GM12892 (cell line): ENCODE data around the gene COMTD1.
"Not testable (repeated sequence)": the region's sequence is repeated elsewhere in the genome, so short reads cannot be mapped to it uniquely, and the experiment has no call there.

ENCODE experiments used
- DNase-seq: peaks from one replicate; pipeline ENCODE4 v3.0.0; 2011; ENCODE audit not compliant: insufficient read length
- FAIRE-seq: peaks from 2 replicates; lab custom pipeline; 2011; peaks lifted over from hg19 to GRCh38; lab: Jason Lieb, UNC
- POLR2A ChIP-seq: IDR thresholded peaks from 2 replicates; pipeline ENCODE4 v1.6.1; 2011; ENCODE audit warnings: low read depth, low read length, control low read depth
- POLR2AphosphoS5 ChIP-seq: IDR thresholded peaks from 2 replicates; pipeline ENCODE4 v1.6.1; 2011; ENCODE audit warnings: low read depth, low read length, control low read depth
- TAF1 ChIP-seq: IDR thresholded peaks from 2 replicates; pipeline ENCODE4 v1.6.1; 2011; ENCODE audit warnings: low read depth, mild to moderate bottlenecking, control low read depth, low read length, borderline replicate concordance

Gene COMTD1

DNA sequence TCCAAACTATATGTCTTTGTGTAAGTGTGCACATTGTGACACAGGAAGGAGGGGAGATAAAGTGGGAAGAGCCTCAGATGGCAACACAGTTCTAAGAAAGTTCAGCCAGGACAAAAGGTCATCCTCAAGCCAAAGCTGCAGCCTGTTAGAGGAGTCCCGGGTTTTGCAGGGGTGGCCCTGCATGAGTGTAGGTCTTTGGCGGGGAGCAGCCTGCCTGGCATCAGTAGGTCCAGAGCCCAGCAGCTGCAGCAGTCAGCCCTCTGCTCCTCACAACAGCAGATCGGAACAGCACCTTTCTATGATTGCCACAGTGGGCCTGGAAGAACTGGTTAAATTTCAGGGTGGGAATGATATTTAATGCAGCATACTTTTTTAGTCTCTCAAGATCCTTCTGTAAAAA is 38.7 kb downstream of the COMTD1 start:
- FAIRE-seq: no peak
- no peak for TF ChIP-seq POLR2AphosphoS5
- no peak for DNase-seq

- TF ChIP-seq TAF1: no peak
- TF ChIP-seq POLR2AphosphoS5: no peak
- TF ChIP-seq POLR2A: no peak
- DNase-seq (no peak), FAIRE-seq (no peak)
Measured at GRCh38 chr10:75195035-75195763, 40.6 kb downstream of the COMTD1 start.

DNA sequence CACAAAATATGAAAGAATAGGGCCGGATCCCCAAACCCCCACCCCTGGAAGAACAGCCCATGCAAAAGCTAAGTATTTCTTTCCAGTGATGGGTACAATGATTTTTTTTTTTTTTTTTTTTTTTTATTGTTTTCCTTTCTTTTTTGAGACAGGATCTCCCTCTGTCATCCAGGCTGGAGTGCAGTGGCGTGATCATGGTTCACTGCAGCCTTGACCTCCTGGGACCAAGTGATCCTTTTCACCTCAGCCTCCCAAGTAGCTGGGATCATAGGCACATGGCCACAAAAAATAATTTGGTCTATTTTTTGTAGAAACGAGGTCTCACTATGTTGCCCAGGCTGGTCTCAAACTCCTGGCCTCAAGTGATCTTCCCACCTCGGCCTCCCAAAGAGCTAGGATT is 41.1 kb downstream of the COMTD1 start:
- DNase-seq, FAIRE-seq: not testable (repeated sequence)

DNA sequence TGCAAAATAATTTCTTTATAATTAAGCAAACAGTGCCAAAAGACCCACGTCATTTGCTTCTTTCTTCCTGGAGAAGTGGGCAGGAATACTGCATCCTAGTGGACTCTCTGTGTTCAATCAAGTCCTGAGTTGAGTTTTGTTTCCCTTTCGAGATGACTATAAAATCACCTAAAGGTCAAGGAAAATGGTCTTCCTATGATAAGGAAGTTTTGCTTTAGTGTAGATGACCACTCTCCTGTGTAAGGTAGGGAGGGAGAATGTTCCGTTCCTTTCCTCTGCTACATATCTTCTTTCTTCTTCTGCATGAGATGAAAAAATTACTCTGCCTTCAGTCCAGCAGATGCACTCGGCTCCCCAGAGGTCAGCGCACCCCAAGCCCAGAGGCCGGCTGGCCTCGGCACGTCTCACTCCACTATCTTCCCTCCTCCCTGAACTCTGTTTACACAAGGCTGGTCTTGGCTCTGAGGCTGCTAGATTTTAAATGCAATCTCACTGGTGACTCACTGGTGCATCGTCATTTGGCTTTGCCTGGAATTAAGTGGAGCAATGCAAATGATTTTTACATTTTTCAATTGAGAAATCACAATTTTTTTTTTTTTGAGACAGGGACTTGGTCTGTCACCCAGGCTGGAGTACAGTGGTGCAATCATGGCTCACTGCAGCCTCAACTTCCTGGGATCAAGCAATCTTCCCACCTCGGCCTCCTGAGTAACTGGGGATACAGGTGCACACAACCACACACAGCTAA is 43.8 kb downstream of the COMTD1 start:
- FAIRE-seq (no peak), DNase-seq (no peak)
- TF ChIP-seq POLR2A (no peak), TAF1 (no peak), POLR2AphosphoS5 (no peak)

DNA sequence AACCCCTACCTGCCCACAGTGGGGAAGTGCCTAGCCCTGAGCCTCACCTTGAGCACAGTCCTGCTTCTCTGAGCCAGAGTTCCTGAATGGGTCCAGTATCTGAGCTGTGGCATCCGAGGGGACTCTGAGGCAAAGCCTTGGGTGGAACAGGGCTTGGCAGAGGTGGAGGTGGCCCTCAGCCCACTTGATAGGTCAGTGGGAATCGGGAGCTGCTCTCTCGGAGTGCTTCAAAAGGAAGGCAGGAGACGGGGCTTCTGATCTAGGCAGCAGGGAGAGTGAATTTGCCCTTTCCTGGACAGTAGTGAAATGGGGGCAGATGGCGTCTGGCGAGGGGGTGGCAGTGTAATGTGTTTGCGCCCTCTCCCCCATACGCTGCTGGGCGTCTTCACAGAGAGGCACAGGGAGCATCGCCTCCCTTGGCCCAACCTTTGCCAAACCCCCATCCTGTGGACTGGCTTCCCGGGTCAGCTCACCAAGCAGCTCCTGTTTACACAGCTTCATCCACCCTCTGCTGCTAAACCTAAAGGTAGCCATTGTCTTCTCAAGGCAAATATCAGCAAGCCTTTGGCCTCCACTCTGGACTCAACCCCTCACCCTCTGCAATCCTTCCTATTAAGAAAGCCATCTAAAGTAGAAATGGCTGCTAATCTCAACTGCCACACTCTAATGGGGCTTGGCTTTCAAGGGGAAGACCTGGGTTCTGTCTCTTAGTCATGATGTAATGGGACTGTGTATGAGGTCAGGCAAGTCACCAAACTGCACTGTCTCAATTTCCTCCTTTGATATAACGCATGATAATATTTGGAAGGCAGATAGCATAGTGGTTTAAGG is 46.3 kb downstream of the COMTD1 start:
- TF ChIP-seq TAF1 (no peak), POLR2A (no peak), POLR2AphosphoS5 (no peak)
- DNase-seq (no peak), FAIRE-seq (no peak)

DNA sequence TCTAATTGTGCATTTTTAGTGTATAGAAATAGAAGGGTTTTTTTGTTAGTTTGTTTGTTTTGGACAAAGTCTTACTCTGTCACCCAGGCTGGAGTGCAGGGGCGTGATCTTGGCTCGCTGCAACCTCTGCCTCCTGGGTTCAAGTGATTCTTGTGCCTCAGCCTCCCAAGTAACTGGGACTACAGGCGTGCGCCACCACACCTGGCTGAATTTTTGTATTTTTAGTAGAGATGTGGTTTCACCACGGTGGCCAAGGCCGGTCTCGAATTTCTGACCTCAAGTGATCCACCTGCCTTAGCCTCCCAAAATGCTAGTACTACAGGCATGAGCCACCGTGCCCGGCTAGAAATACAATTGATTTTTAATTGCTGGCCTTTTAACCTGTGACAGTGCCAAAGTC is 47.2 kb downstream of the COMTD1 start:
- not testable (repeated sequence) for FAIRE-seq

DNA sequence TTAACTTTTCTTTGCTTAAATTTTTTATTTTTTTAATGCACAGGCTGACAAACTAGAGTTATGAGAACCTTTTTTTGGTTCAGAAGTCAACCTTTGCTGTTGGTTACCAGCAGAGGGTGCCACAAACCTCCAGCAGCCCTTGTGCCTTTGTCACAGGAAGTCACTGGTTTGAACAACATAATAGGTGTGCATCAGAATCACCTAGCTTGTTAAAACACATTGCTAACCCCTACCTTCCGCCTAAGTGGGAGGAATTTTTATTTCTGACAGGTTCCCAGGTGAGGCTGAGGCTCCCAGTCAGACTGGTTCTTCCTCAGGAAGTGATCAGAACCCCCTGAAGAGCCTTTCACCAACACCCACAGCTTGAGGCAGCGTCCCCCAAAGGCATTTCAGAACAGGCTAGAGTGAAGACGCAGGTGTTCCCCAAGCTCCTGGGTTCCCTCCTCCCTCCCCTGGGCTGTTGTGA is 47.8 kb downstream of the COMTD1 start:
- DNase-seq (peak; percentile 41), FAIRE-seq (no peak)
- TF ChIP-seq POLR2AphosphoS5: no peak
- no peak for TF ChIP-seq TAF1

More for the DNA sequence above, 47.2 kb downstream of the COMTD1 start:
- not testable (repeated sequence) for DNase-seq

DNA sequence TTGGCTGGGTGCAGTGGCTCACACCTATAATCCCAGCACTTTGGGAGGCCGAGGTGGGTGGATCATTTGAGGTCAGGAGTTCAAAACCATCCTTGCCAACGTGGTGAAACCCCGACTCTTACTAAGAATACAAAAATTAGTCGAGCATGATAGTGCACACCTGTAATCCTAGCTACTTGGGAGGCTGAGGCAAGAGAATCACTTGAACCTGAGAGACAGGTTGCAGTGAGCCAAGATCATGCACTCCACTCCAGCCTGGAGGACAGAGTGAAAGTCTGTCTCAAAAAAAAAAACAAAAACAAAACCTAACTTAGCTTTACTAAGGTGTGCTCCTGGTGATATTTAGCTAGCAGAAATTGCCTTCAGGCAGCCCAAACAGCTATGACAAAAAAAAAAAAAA is 49.4 kb downstream of the COMTD1 start:
- TF ChIP-seq POLR2AphosphoS5 (no peak), TAF1 (no peak), POLR2A (no peak)
- DNase-seq (no peak), FAIRE-seq (no peak)
